ENCODE results near the gene CAVIN1.
"Not testable (repeated sequence)": the region's sequence is repeated elsewhere in the genome, so short reads cannot be mapped to it uniquely, and the experiment has no call there.

The CAVIN1 gene

GRCh38 chr17:42422958-42423712, at the start of gene CAVIN1:
Gene CAVIN1, minus strand, starts transcription at chr17:42423256. Its CDS starts 159 bp downstream, at chr17:42423097.
- peak; percentile 56 for DNase-seq

- no peak for DNase-seq
These were observed 44.8 kb upstream of the CAVIN1 start for GRCh38 chr17:42467889-42468288.

- no peak for DNase-seq
These were observed 40.9 kb upstream of the CAVIN1 start for GRCh38 chr17:42463976-42464400.

GRCh38 chr17:42460371-42460770, 37.3 kb upstream of the CAVIN1 start:
- DNase-seq = no peak

- DNase-seq = peak; percentile 34
These were observed 36.8 kb upstream of the CAVIN1 start for GRCh38 chr17:42459801-42460281.

GRCh38 chr17:42459256-42459800, 36.3 kb upstream of the CAVIN1 start:
- DNase-seq = peak; percentile 41

- DNase-seq = peak; percentile 82
These were observed 35.6 kb upstream of the CAVIN1 start, which contains the start of gene ATP6V0A1 for GRCh38 chr17:42458497-42459255. Gene ATP6V0A1, plus strand, starts transcription at chr17:42458878. Its CDS starts 2,017 bp downstream, at chr17:42460895.

GRCh38 chr17:42457107-42457792, 34.2 kb upstream of the CAVIN1 start:
- DNase-seq = no peak

- DNase-seq = no peak
These were observed 33.4 kb upstream of the CAVIN1 start for GRCh38 chr17:42456223-42457106.

GRCh38 chr17:42454987-42455386, 31.9 kb upstream of the CAVIN1 start:
- DNase-seq = not testable (repeated sequence)

GRCh38 chr17:42453439-42453838, 30.4 kb upstream of the CAVIN1 start:
- DNase-seq = no peak

- DNase-seq = not testable (repeated sequence)
These were observed 28.2 kb upstream of the CAVIN1 start for GRCh38 chr17:42451270-42451669.

GRCh38 chr17:42449838-42450237, 26.8 kb upstream of the CAVIN1 start:
- DNase-seq = not testable (repeated sequence)

GRCh38 chr17:42449176-42449575, 26.1 kb upstream of the CAVIN1 start:
- not testable (repeated sequence) for DNase-seq

- no peak for DNase-seq
These were observed 19.1 kb upstream of the CAVIN1 start for GRCh38 chr17:42442196-42442565.

GRCh38 chr17:42441371-42442195, 18.5 kb upstream of the CAVIN1 start:
- no peak for DNase-seq

- DNase-seq = no peak
These were observed 15.8 kb upstream of the CAVIN1 start for GRCh38 chr17:42438600-42439567.

GRCh38 chr17:42436391-42436790, 13.3 kb upstream of the CAVIN1 start:
- no peak for DNase-seq

- no peak for DNase-seq
These were observed 8.7 kb upstream of the CAVIN1 start for GRCh38 chr17:42431758-42432161.
